ENCODE results near the gene C10orf105.

DNA sequence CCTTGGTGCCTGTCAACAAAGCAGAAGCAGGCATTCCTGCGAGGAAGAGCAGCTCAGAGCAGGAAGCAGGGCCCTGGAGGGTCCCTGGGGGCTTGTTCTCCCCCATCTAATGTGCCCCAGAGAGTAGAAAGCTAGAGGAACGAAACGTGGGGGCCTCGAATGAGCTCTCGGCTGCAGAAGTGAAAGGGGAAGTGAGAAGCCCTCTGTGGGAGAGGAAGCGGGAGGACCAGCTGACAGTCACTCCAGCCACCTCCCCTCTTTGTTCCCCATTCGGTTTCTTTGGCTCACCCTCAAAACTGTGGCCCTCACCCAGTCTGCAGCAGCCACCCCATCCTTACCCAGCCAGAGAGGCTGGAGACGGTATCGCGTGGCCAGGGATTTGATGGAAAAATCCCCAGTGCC, 25.0 kb downstream of the C10orf105 start:
- TF ChIP-seq MIER3 (CRISPR knock-in tag; IDR thresholded peaks at IDR 0.05; ENCODE audit: borderline replicate concordance) (no peak), RAD51 (IDR thresholded peaks at IDR 0.05; ENCODE audit: borderline replicate concordance) (no peak), POLR2A (IDR thresholded peaks at IDR 0.05; ENCODE audit: insufficient read depth in 1 of 2, low read depth in 2 of 2, low read length in 2 of 2) (no peak), TBX2 (CRISPR knock-in tag; IDR thresholded peaks at IDR 0.05; ENCODE audit: borderline replicate concordance) (no peak), HIVEP1 (CRISPR knock-in tag; IDR thresholded peaks at IDR 0.05) (no peak), NFATC3 (CRISPR knock-in tag; IDR thresholded peaks at IDR 0.05) (no peak), TCF7L2 (IDR thresholded peaks at IDR 0.05; ENCODE audit: low read depth, low read length) (no peak)
- TF ChIP-seq, protein P1, sequence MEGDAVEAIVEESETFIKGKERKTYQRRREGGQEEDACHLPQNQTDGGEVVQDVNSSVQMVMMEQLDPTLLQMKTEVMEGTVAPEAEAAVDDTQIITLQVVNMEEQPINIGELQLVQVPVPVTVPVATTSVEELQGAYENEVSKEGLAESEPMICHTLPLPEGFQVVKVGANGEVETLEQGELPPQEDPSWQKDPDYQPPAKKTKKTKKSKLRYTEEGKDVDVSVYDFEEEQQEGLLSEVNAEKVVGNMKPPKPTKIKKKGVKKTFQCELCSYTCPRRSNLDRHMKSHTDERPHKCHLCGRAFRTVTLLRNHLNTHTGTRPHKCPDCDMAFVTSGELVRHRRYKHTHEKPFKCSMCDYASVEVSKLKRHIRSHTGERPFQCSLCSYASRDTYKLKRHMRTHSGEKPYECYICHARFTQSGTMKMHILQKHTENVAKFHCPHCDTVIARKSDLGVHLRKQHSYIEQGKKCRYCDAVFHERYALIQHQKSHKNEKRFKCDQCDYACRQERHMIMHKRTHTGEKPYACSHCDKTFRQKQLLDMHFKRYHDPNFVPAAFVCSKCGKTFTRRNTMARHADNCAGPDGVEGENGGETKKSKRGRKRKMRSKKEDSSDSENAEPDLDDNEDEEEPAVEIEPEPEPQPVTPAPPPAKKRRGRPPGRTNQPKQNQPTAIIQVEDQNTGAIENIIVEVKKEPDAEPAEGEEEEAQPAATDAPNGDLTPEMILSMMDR (CRISPR knock-in tag; IDR thresholded peaks at IDR 0.05) = no peak
- TF ChIP-seq, protein P2, sequence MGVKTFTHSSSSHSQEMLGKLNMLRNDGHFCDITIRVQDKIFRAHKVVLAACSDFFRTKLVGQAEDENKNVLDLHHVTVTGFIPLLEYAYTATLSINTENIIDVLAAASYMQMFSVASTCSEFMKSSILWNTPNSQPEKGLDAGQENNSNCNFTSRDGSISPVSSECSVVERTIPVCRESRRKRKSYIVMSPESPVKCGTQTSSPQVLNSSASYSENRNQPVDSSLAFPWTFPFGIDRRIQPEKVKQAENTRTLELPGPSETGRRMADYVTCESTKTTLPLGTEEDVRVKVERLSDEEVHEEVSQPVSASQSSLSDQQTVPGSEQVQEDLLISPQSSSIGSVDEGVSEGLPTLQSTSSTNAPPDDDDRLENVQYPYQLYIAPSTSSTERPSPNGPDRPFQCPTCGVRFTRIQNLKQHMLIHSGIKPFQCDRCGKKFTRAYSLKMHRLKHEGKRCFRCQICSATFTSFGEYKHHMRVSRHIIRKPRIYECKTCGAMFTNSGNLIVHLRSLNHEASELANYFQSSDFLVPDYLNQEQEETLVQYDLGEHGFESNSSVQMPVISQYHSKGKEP (CRISPR knock-in tag; IDR thresholded peaks at IDR 0.05) = no peak
